Neural progenitor cell (in vitro differentiated cells): ENCODE data around the gene BRI3BP. TPM values are rescaled to one million over a fixed set of nuclear protein-coding genes. Genes with fewer than 3 reads are reported as not detected.
A peak's percentile ranks its signal among the peaks of the same experiment; 100 is the strongest.

ENCODE experiments used
- DNase-seq: peaks from one replicate; pipeline ENCODE4 v3.0.0-alpha.2; 2016; ENCODE audit warnings: low spot score
- H2AFZ ChIP-seq: fragments of 200-600 bp; sonication (generic); replicated peaks from 2 replicates; pipeline ENCODE4 v1.6.1; 2016; ENCODE audit warnings: antibody characterized with exemption
- H3F3A ChIP-seq: fragments of 200-600 bp; sonication (generic); 2 replicates; pipeline ENCODE4 v1.6.1; 2016; ENCODE audit warnings: antibody characterized with exemption, low read depth
- H3K27ac ChIP-seq: fragments of 200-600 bp; sonication (generic); 2 replicates; pipeline ENCODE4 v1.5.1; 2016; ENCODE audit warnings: mild to moderate bottlenecking
- H3K27me3 ChIP-seq: fragments of 200-600 bp; sonication (generic); 2 replicates; pipeline ENCODE4 v1.6.1; 2016; ENCODE audit warnings: mild to moderate bottlenecking, moderate library complexity
- H3K36me3 ChIP-seq: fragments of 200-600 bp; sonication (generic); 2 replicates; pipeline ENCODE4 v1.5.1; 2016
- H3K4me1 ChIP-seq: fragments of 200-600 bp; sonication (generic); 2 replicates; pipeline ENCODE4 v1.6.1; 2016; ENCODE audit warnings: mixed run types
- H3K4me2 ChIP-seq: fragments of 200-600 bp; sonication (generic); 2 replicates; pipeline ENCODE4 v1.6.1; 2016
- H3K4me3 ChIP-seq: fragments of 200-600 bp; sonication (generic); 2 replicates; pipeline ENCODE4 v1.5.1; 2016
- H3K79me2 ChIP-seq: fragments of 200-600 bp; sonication (generic); 2 replicates; pipeline ENCODE4 v1.6.1; 2016; ENCODE audit warnings: low read depth
- H3K9ac ChIP-seq: fragments of 200-600 bp; sonication (generic); 2 replicates; pipeline ENCODE4 v1.6.1; 2016
- H3K9me3 ChIP-seq: fragments of 200-600 bp; sonication (generic); 2 replicates; pipeline ENCODE4 v1.5.1; 2016; ENCODE audit warnings: low read depth
- H4K20me1 ChIP-seq: fragments of 200-600 bp; sonication (generic); 2 replicates; pipeline ENCODE4 v1.6.1; 2016; ENCODE audit warnings: low read depth
- H3K27ac Mint-ChIP-seq: 3 replicates; pipeline ENCODE4 v1.8.0; 2021; ENCODE audit warnings: mixed read lengths
- H3K27me3 Mint-ChIP-seq: 2 replicates; pipeline ENCODE4 v1.8.0; 2022; ENCODE audit warnings: low read depth, mild to moderate bottlenecking, inconsistent platforms, moderate library complexity, mixed read lengths; ENCODE audit not compliant: insufficient read depth
- H3K36me3 Mint-ChIP-seq: 3 replicates; pipeline ENCODE4 v1.8.0; 2021; ENCODE audit warnings: mixed read lengths
- H3K4me1 Mint-ChIP-seq: 3 replicates; pipeline ENCODE4 v1.8.0; 2021; ENCODE audit warnings: mixed read lengths
- H3K4me3 Mint-ChIP-seq: 3 replicates; pipeline ENCODE4 v1.8.0; 2021; ENCODE audit warnings: mild to moderate bottlenecking, moderate library complexity, mixed read lengths
- H3K9me3 Mint-ChIP-seq: 3 replicates; pipeline ENCODE4 v1.8.0; 2020; ENCODE audit warnings: mixed read lengths
- EZH2 ChIP-seq: fragments of 200-600 bp; sonication (generic); IDR thresholded peaks from 2 replicates; pipeline ENCODE4 v1.6.1; 2017; ENCODE audit warnings: antibody characterized with exemption, mild to moderate bottlenecking, moderate library complexity
- EZH2phosphoT487 ChIP-seq: fragments of 200-600 bp; sonication (generic); IDR thresholded peaks from 2 replicates; pipeline ENCODE4 v1.6.1; 2017; ENCODE audit warnings: antibody characterized with exemption
- total RNA-seq: library from RNA; depleted of rRNA; stranded (reverse); fragments of >200 nt; gene quantifications from 2 replicates; pipeline ENCODE4 v1.2.3, GENCODE V29; 2015; ENCODE audit warnings: low replicate concordance
- TF ChIP-seq, protein P1 (sequence below): fragments of 200-600 bp; sonication (generic); IDR thresholded peaks from 2 replicates; pipeline ENCODE4 v1.5.1; 2017; ENCODE audit warnings: antibody characterized with exemption, mild to moderate bottlenecking

Gene BRI3BP
- total RNA-seq, 1 donor from 2014 or later = 2.5 TPM

DNA sequence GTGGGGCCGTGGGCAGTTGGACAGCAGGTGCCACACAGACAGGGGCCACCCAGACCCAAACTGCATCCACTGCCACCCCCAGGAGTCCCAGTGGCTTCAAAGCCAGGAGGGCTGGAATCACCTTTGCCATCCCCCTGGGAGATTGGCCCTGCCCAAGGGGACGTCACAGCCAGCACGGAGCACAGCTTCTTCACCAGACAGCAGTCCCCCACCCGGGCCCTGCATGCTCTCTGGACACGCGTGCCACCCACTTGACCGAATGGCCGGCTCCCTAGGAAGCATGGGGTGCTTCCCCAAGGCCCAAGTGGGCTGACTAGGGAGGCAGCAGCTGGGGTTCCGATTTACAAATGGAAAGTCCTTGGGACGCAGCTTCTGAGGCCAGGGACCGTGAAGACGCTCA lies 21.8 kb upstream of the BRI3BP start:
- Histone ChIP-seq H3K4me2 (no peak overlapping the region), H2AFZ (no peak overlapping the region), H3K79me2 (no peaks in the 10 kb centered on the region), H3K9ac (no peak overlapping the region), H3K27ac (no peak overlapping the region), H3K4me3 (no peak overlapping the region), H3K27me3 (no peaks in the 10 kb centered on the region), H3K9me3 (no peaks in the 10 kb centered on the region), H3K36me3 (no peaks in the 10 kb centered on the region), H3K4me1 (no peaks in the 10 kb centered on the region), H3F3A (no peaks in the 10 kb centered on the region), H4K20me1 (no peaks in the 10 kb centered on the region)
- H3K27me3 Mint-ChIP-seq = peaks cover 2% of the 10 kb centered on the region
- no peaks in the 10 kb centered on the region for H3K4me1 Mint-ChIP-seq
- TF ChIP-seq, protein P1, sequence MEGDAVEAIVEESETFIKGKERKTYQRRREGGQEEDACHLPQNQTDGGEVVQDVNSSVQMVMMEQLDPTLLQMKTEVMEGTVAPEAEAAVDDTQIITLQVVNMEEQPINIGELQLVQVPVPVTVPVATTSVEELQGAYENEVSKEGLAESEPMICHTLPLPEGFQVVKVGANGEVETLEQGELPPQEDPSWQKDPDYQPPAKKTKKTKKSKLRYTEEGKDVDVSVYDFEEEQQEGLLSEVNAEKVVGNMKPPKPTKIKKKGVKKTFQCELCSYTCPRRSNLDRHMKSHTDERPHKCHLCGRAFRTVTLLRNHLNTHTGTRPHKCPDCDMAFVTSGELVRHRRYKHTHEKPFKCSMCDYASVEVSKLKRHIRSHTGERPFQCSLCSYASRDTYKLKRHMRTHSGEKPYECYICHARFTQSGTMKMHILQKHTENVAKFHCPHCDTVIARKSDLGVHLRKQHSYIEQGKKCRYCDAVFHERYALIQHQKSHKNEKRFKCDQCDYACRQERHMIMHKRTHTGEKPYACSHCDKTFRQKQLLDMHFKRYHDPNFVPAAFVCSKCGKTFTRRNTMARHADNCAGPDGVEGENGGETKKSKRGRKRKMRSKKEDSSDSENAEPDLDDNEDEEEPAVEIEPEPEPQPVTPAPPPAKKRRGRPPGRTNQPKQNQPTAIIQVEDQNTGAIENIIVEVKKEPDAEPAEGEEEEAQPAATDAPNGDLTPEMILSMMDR = no peak
- TF ChIP-seq EZH2phosphoT487 = no peak
- no peak for TF ChIP-seq EZH2
- DNase-seq = no peak
- H3K27ac Mint-ChIP-seq = no peak overlapping the region
- H3K9me3 Mint-ChIP-seq = no peaks in the 10 kb centered on the region
- no peak overlapping the region for H3K4me3 Mint-ChIP-seq
- peaks cover 6% of the 10 kb centered on the region for H3K36me3 Mint-ChIP-seq

DNA sequence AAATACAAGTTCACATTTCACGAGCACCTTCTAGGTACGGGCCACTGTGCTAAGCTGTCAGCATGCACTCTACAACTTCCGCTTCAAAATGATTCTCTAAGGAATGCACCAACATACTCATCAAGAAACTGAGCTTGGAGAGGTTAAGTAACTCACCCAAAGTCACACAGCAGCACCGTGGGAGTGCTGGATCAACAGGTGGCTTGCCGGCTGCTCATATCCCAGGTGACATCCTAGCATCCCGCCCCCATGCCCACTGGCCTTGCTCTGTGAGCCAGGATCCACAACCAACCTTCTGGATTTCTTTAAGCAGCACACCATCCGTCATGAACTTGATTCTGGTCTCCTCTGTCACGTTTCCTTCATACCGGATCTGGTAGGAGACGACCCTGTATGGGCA lies 21.2 kb upstream of the BRI3BP start:
- no peak overlapping the region for H3K4me3 Mint-ChIP-seq
- Histone ChIP-seq H3K9me3 (no peaks in the 10 kb centered on the region), H3K4me1 (no peaks in the 10 kb centered on the region), H3K4me2 (no peak overlapping the region), H3K27ac (no peak overlapping the region), H3K36me3 (no peaks in the 10 kb centered on the region), H2AFZ (no peak overlapping the region), H3F3A (no peaks in the 10 kb centered on the region), H3K79me2 (no peaks in the 10 kb centered on the region), H3K4me3 (no peak overlapping the region), H3K9ac (no peak overlapping the region), H3K27me3 (no peaks in the 10 kb centered on the region), H4K20me1 (no peaks in the 10 kb centered on the region)
- peak overlapping the region; percentile 33 for H3K27ac Mint-ChIP-seq
- H3K27me3 Mint-ChIP-seq = peaks cover 2% of the 10 kb centered on the region
- no peaks in the 10 kb centered on the region for H3K9me3 Mint-ChIP-seq
- peaks cover 4% of the 10 kb centered on the region for H3K36me3 Mint-ChIP-seq
- DNase-seq = no peak
- TF ChIP-seq EZH2 (no peak), EZH2phosphoT487 (no peak)
- TF ChIP-seq, protein P1 = no peak
- no peaks in the 10 kb centered on the region for H3K4me1 Mint-ChIP-seq

DNA sequence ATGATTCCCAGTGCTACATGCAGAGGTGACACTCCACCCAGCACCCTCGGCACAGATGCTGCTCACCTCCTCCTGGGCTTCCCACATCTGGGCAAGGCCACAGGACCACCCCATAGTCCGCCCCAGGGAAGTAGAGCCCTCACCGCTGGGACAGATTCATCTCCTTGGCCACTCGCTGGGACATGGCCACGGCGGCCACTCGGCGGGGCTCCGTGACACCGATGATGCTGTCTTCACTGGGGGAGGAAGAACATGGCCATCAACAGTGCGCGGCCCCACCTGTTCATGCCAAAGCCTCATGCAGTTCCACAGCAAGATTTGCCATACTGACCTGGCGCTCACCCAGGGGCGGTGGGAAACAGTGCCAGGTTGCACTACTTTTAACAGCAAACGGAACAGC lies 18.2 kb upstream of the BRI3BP start:
- peaks cover 6% of the 10 kb centered on the region for H3K36me3 Mint-ChIP-seq
- H3K36me3 ChIP-seq = no peaks in the 10 kb centered on the region

More for the DNA sequence above, 18.2 kb upstream of the BRI3BP start:
- no peak for TF ChIP-seq EZH2phosphoT487
- TF ChIP-seq, protein P1 = no peak
- no peak for TF ChIP-seq EZH2
- Mint-ChIP-seq H3K4me1 (no peaks in the 10 kb centered on the region), H3K27me3 (peaks cover 5% of the 10 kb centered on the region), H3K4me3 (peak overlapping the region; percentile 15), H3K9me3 (no peaks in the 10 kb centered on the region), H3K27ac (no peak overlapping the region)
- Histone ChIP-seq H4K20me1 (no peaks in the 10 kb centered on the region), H3K4me2 (no peak overlapping the region), H3K9me3 (no peaks in the 10 kb centered on the region), H3F3A (no peaks in the 10 kb centered on the region), H3K9ac (no peak overlapping the region), H3K79me2 (no peaks in the 10 kb centered on the region), H3K27me3 (no peaks in the 10 kb centered on the region), H3K4me1 (no peaks in the 10 kb centered on the region), H3K27ac (no peak overlapping the region), H2AFZ (no peak overlapping the region), H3K4me3 (no peak overlapping the region)
- DNase-seq = no peak
